ENCODE results near the gene DNAH2. TPM values are rescaled to one million over a fixed set of nuclear protein-coding genes. Genes with fewer than 3 reads are reported as not detected.

DNAH2 gene
- total and polyA plus RNA-seq, 9 of the 15 experiments (the other 6 are each of a cell fraction or from before 2014, with no cell fraction given), result 0.03 TPM; not detected in 8

DNA sequence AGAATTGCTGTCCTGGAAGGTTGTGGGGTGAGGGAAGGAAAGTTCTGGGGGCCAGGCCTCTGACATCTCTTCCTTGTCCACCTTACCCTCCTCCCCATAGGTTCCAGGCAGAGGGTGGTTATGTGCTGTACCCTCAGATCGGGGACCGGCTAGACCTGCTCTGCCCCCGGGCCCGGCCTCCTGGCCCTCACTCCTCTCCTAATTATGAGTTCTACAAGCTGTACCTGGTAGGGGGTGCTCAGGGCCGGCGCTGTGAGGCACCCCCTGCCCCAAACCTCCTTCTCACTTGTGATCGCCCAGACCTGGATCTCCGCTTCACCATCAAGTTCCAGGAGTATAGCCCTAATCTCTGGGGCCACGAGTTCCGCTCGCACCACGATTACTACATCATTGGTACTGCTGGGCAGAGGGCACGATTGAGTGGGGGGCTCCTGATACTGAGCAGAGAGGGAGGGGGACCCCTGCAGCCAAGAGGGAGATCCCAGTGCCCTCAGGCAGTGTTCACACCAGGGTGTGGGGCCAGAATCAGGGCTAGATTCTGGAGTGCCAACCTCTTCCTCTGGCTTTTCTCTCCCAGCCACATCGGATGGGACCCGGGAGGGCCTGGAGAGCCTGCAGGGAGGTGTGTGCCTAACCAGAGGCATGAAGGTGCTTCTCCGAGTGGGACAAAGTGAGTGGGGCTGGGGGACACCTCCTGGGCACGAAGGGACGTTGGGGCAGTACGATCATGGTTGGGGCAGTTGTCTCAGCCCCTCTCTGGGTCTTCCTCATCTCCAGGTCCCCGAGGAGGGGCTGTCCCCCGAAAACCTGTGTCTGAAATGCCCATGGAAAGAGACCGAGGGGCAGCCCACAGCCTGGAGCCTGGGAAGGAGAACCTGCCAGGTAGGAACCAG lies 9.4 kb upstream of the DNAH2 start (continued):
- TF ChIP-seq, protein P1, sequence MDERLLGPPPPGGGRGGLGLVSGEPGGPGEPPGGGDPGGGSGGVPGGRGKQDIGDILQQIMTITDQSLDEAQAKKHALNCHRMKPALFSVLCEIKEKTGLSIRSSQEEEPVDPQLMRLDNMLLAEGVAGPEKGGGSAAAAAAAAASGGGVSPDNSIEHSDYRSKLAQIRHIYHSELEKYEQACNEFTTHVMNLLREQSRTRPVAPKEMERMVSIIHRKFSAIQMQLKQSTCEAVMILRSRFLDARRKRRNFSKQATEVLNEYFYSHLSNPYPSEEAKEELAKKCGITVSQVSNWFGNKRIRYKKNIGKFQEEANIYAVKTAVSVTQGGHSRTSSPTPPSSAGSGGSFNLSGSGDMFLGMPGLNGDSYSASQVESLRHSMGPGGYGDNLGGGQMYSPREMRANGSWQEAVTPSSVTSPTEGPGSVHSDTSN (CRISPR knock-in tag; IDR thresholded peaks at IDR 0.05; ENCODE audit: low read depth), result no peak
- TF ChIP-seq, protein P1 (tag; conservative IDR thresholded peaks at IDR 0.05; ENCODE audit: low read depth), result no peak
- no peak for TF ChIP-seq ARHGAP35 (IDR thresholded peaks at IDR 0.05; ENCODE audit: partially characterized antibody)
- no peak for TF ChIP-seq ELF4 (CRISPR knock-in tag; IDR thresholded peaks at IDR 0.05)
- no peak for TF ChIP-seq HNRNPUL1 (IDR thresholded peaks at IDR 0.05; ENCODE audit: low read length)
- TF ChIP-seq, protein P2, sequence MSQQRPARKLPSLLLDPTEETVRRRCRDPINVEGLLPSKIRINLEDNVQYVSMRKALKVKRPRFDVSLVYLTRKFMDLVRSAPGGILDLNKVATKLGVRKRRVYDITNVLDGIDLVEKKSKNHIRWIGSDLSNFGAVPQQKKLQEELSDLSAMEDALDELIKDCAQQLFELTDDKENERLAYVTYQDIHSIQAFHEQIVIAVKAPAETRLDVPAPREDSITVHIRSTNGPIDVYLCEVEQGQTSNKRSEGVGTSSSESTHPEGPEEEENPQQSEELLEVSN (IDR thresholded peaks at IDR 0.05; ENCODE audit: borderline replicate concordance in 1 of 2, extremely low read depth in 1 of 2, insufficient read depth in 1 of 2, insufficient read length in 1 of 2, low read depth in 1 of 2, low read length in 1 of 2, poor library complexity in 1 of 2, severe bottlenecking in 1 of 2), result no peak
- TF ChIP-seq ETV1 (tag; conservative IDR thresholded peaks at IDR 0.05; ENCODE audit: low read depth), result no peak
- TF ChIP-seq, protein P3, sequence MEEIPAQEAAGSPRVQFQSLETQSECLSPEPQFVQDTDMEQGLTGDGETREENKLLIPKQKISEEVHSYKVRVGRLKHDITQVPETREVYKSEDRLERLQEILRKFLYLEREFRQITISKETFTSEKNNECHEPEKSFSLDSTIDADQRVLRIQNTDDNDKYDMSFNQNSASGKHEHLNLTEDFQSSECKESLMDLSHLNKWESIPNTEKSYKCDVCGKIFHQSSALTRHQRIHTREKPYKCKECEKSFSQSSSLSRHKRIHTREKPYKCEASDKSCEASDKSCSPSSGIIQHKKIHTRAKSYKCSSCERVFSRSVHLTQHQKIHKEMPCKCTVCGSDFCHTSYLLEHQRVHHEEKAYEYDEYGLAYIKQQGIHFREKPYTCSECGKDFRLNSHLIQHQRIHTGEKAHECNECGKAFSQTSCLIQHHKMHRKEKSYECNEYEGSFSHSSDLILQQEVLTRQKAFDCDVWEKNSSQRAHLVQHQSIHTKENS (CRISPR knock-in tag; IDR thresholded peaks at IDR 0.05), result no peak
- no peak for TF ChIP-seq ZNF668 (CRISPR knock-in tag; IDR thresholded peaks at IDR 0.05)
- TF ChIP-seq, protein P4, sequence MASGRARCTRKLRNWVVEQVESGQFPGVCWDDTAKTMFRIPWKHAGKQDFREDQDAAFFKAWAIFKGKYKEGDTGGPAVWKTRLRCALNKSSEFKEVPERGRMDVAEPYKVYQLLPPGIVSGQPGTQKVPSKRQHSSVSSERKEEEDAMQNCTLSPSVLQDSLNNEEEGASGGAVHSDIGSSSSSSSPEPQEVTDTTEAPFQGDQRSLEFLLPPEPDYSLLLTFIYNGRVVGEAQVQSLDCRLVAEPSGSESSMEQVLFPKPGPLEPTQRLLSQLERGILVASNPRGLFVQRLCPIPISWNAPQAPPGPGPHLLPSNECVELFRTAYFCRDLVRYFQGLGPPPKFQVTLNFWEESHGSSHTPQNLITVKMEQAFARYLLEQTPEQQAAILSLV (tag; IDR thresholded peaks at IDR 0.05), result no peak
- TF ChIP-seq, protein P5, sequence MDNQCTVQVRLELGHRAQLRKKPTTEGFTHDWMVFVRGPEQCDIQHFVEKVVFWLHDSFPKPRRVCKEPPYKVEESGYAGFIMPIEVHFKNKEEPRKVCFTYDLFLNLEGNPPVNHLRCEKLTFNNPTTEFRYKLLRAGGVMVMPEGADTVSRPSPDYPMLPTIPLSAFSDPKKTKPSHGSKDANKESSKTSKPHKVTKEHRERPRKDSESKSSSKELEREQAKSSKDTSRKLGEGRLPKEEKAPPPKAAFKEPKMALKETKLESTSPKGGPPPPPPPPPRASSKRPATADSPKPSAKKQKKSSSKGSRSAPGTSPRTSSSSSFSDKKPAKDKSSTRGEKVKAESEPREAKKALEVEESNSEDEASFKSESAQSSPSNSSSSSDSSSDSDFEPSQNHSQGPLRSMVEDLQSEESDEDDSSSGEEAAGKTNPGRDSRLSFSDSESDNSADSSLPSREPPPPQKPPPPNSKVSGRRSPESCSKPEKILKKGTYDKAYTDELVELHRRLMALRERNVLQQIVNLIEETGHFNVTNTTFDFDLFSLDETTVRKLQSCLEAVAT (IDR thresholded peaks at IDR 0.05), result no peak
- TF ChIP-seq TCFL5 (CRISPR knock-in tag; conservative IDR thresholded peaks at IDR 0.05), result no peak

Measured in K562 (cell line).